Stimulated activated naive CD4-positive, alpha-beta T cell (primary cell): ENCODE results near the gene GPR137.
A peak's percentile ranks its signal among the peaks of the same experiment; 100 is the strongest.
"Not testable (repeated sequence)": the region's sequence is repeated elsewhere in the genome, so short reads cannot be mapped to it uniquely, and the experiment has no call there.

Source experiments
- DNase-seq, 6 experiments: peaks; one replicate each; lab custom pipeline; 2025; lab: John Stamatoyannopoulos, UW

GPR137 gene

GRCh38 chr11:64303109-64304031, 17.7 kb downstream of the GPR137 start:
- DNase-seq = no peak

GRCh38 chr11:64304032-64304315, 18.3 kb downstream of the GPR137 start:
- no peak for DNase-seq

- DNase-seq = peak; percentile 77 to 92 (median 87)
These were observed 18.8 kb downstream of the GPR137 start for GRCh38 chr11:64304316-64305072.

- peak; percentile 99 to 100 (median 100) for DNase-seq
These were observed 19.5 kb downstream of the GPR137 start, which contains the start of gene ESRRA for GRCh38 chr11:64305075-64305690. ESRRA (plus strand) TSS chr11:64305524; CDS start chr11:64307180, 1,656 bp downstream.

- DNase-seq = peak; percentile 51 to 77 (median 62)
These were observed 20.3 kb downstream of the GPR137 start for GRCh38 chr11:64305691-64306562.

GRCh38 chr11:64306563-64306875, 20.9 kb downstream of the GPR137 start:
- DNase-seq = no peak

GRCh38 chr11:64306876-64307622, 21.4 kb downstream of the GPR137 start:
- no peak for DNase-seq

GRCh38 chr11:64307795-64308194, 22.1 kb downstream of the GPR137 start:
- DNase-seq = not testable (repeated sequence)

GRCh38 chr11:64312947-64313346, 27.3 kb downstream of the GPR137 start:
- no peak for DNase-seq

GRCh38 chr11:64313491-64314145, 28.0 kb downstream of the GPR137 start:
- DNase-seq = no peak

GRCh38 chr11:64314146-64314804, 28.6 kb downstream of the GPR137 start:
- DNase-seq = no peak

GRCh38 chr11:64314805-64315561, 29.3 kb downstream of the GPR137 start:
- DNase-seq = no peak

GRCh38 chr11:64315667-64316526, 30.2 kb downstream of the GPR137 start:
- DNase-seq = not testable (repeated sequence)

GRCh38 chr11:64316672-64317324, 31.1 kb downstream of the GPR137 start:
- peak in 3 of 6 experiments; percentile 26 to 42 (median 42) for DNase-seq

GRCh38 chr11:64317325-64317960, 31.8 kb downstream of the GPR137 start, which contains the start of gene TRMT112:
TRMT112 (minus strand) TSS chr11:64317559; CDS start chr11:64317526, 33 bp downstream.
- DNase-seq = peak; percentile 91 to 98 (median 97)

- peak; percentile 91 to 98 (median 94) for DNase-seq
These were observed 32.5 kb downstream of the GPR137 start, which contains the start of gene PRDX5 for GRCh38 chr11:64317961-64318765. PRDX5 (plus strand) TSS chr11:64318121; CDS start chr11:64318216, 95 bp downstream.
